ENCODE measurements around the gene ADIPOQ.

DNA sequence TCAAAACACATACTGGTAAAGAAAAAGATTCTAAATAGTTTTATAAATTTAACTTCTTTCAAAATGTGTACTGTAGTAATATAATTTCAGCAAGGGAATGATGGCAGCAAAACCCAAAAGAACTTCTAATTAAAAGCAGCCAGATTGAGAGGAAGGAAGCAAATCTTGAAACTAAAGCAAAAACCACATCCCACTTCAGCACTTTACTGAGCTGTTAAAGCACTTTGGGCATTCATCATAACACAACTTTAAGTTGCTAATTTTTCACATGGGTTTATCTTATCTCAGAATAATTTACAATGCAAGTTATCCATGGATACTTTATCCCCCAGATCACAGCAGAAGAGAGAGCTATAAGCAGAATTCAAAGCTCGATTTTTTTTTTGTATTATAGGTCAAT, 42.2 kb upstream of the ADIPOQ start:
- no peak for TF ChIP-seq CTCF (IDR thresholded peaks at IDR 0.05)
- TF ChIP-seq POLR2A (IDR thresholded peaks at IDR 0.05): no peak
- no peak for TF ChIP-seq POLR2AphosphoS5 (IDR thresholded peaks at IDR 0.05)
- no peak for TF ChIP-seq EP300 (IDR thresholded peaks at IDR 0.05)
